GM21717 (cell line): ENCODE results near the gene TFAP2A.

Source experiments
- ATAC-seq: cut with Tn5 transposase; IDR thresholded peaks from one replicate; pipeline ENCODE4 v1.9.1; 2021; ENCODE audit warnings: mild to moderate bottlenecking, moderate library complexity; ENCODE audit not compliant: unreplicated experiment

Gene TFAP2A

GRCh38 chr6:10347561-10348327 lies 67.1 kb downstream of the TFAP2A start:
- ATAC-seq: no peak
